SU-DHL-6 (cell line): ENCODE data around the gene DLG1.

Experiments
- H2AFZ ChIP-seq: fragments of 200-600 bp; sonication (generic); 2 replicates; pipeline ENCODE4 v1.6.1; 2014; ENCODE audit warnings: low read depth, mild to moderate bottlenecking, moderate library complexity, mixed read lengths, antibody characterized with exemption, low read length; ENCODE audit not compliant: severe bottlenecking
- H3F3A ChIP-seq: fragments of 200-600 bp; shearing (Covaris generic); 2 replicates; pipeline ENCODE4 v1.6.0; 2016; ENCODE audit warnings: antibody characterized with exemption, mild to moderate bottlenecking; ENCODE audit not compliant: insufficient read depth
- H3K27ac ChIP-seq: fragments of 200-600 bp; sonication (generic); 2 replicates; pipeline ENCODE4 v1.5.1; 2016; ENCODE audit warnings: low read depth, mild to moderate bottlenecking, low read length, moderate library complexity, mixed read lengths
- H3K27me3 ChIP-seq: fragments of 200-600 bp; sonication (generic), shearing (Covaris generic); 2 replicates; pipeline ENCODE4 v1.6.0; 2014; ENCODE audit warnings: mild to moderate bottlenecking, low read length
- H3K36me3 ChIP-seq: fragments of 200-600 bp; sonication (generic); 2 replicates; pipeline ENCODE4 v1.6.1; 2014; ENCODE audit warnings: mild to moderate bottlenecking, low read length, mixed read lengths
- H3K4me2 ChIP-seq: fragments of 300-600, 200-600 bp; shearing (Covaris generic), sonication (generic); 2 replicates; pipeline ENCODE4 v1.6.0; 2014; ENCODE audit warnings: low read length, low read depth, mild to moderate bottlenecking; ENCODE audit not compliant: poor library complexity, severe bottlenecking
- H3K4me3 ChIP-seq: fragments of 200-600 bp; sonication (generic); 2 replicates; pipeline ENCODE4 v1.5.1; 2014; ENCODE audit warnings: antibody characterized with exemption, low read length, mild to moderate bottlenecking, mixed read lengths; ENCODE audit not compliant: insufficient read depth, poor library complexity, severe bottlenecking
- H3K79me2 ChIP-seq: fragments of 200-600 bp; sonication (generic); 2 replicates; pipeline ENCODE4 v1.6.1; 2014; ENCODE audit warnings: mild to moderate bottlenecking, low read length, moderate library complexity; ENCODE audit not compliant: insufficient read depth
- H3K9ac ChIP-seq: fragments of 200-600 bp; sonication (generic); 2 replicates; pipeline ENCODE4 v1.7.0; 2014; ENCODE audit warnings: mild to moderate bottlenecking, low read length
- H3K9me2 ChIP-seq: fragments of 200-600 bp; sonication (generic); replicated peaks from 2 replicates; pipeline ENCODE4 v1.6.1; 2014; ENCODE audit warnings: low read length; ENCODE audit not compliant: insufficient read depth
- H3K9me3 ChIP-seq: fragments of 200-600 bp; sonication (generic); 2 replicates; pipeline ENCODE4 v1.6.1; 2014; ENCODE audit warnings: low read length, mixed read lengths; ENCODE audit not compliant: insufficient read depth
- H4K20me1 ChIP-seq: fragments of 200-600 bp; sonication (generic); 2 replicates; pipeline ENCODE4 v1.6.1; 2014; ENCODE audit warnings: low read depth, mild to moderate bottlenecking, antibody characterized with exemption, low read length, moderate library complexity, mixed read lengths
- CTCF ChIP-seq: fragments of 200-600 bp; sonication (generic); IDR thresholded peaks from one replicate; pipeline ENCODE4 v1.5.1; 2017; ENCODE audit warnings: antibody characterized with exemption, mild to moderate bottlenecking, low read length, moderate library complexity; ENCODE audit not compliant: insufficient read depth, poor library complexity, severe bottlenecking
- EZH2phosphoT487 ChIP-seq: fragments of 200-600 bp; sonication (generic), shearing (Covaris generic); conservative IDR thresholded peaks from 2 replicates; pipeline ENCODE4 v1.6.1; 2018; ENCODE audit warnings: mild to moderate bottlenecking, antibody characterized with exemption, low read length, moderate library complexity, mixed read lengths

The DLG1 gene

GRCh38 chr3:197244751-197245150, 53.7 kb downstream of the DLG1 start:
- H3K79me2 ChIP-seq = peaks cover 83% of the 10 kb centered on the region
- TF ChIP-seq EZH2phosphoT487 = no peak
- no peak for TF ChIP-seq CTCF
- H3K27me3 ChIP-seq = no peaks in the 10 kb centered on the region

GRCh38 chr3:197242784-197243432, 55.5 kb downstream of the DLG1 start:
- Histone ChIP-seq H3K79me2 (peaks cover 85% of the 10 kb centered on the region), H4K20me1 (no peaks in the 10 kb centered on the region), H2AFZ (no peak overlapping the region), H3K4me2 (no peak overlapping the region), H3F3A (no peaks in the 10 kb centered on the region), H3K27me3 (no peaks in the 10 kb centered on the region), H3K9me3 (peaks cover 23% of the 10 kb centered on the region; the same call in 1 of the 2 replicates), H3K4me3 (no peak overlapping the region), H3K36me3 (peaks cover 33% of the 10 kb centered on the region), H3K9me2 (no peaks in the 10 kb centered on the region), H3K9ac (no peak overlapping the region), H3K27ac (no peak overlapping the region)
- TF ChIP-seq CTCF (no peak), EZH2phosphoT487 (no peak)

More at GRCh38 chr3:197244751-197245150, 53.7 kb downstream of the DLG1 start:
- no peak overlapping the region for H3K4me2 ChIP-seq
- no peak overlapping the region for H3K4me3 ChIP-seq
- H3K27ac ChIP-seq = no peak overlapping the region
- no peaks in the 10 kb centered on the region for H4K20me1 ChIP-seq
- H3F3A ChIP-seq = no peaks in the 10 kb centered on the region
- H3K9me3 ChIP-seq = peaks cover 40% of the 10 kb centered on the region; the same call in 1 of the 2 replicates
- H3K36me3 ChIP-seq = peaks cover 50% of the 10 kb centered on the region
- H3K9me2 ChIP-seq = no peaks in the 10 kb centered on the region
- H3K9ac ChIP-seq = no peak overlapping the region
- H2AFZ ChIP-seq = no peak overlapping the region

GRCh38 chr3:197241173-197241572, 57.2 kb downstream of the DLG1 start:
- no peak overlapping the region for H3K27ac ChIP-seq
- H3K9ac ChIP-seq = no peak overlapping the region
- H3F3A ChIP-seq = no peaks in the 10 kb centered on the region
- no peaks in the 10 kb centered on the region for H3K27me3 ChIP-seq
- no peak overlapping the region for H3K4me3 ChIP-seq
- peaks cover 28% of the 10 kb centered on the region for H3K36me3 ChIP-seq
- H3K9me3 ChIP-seq = peaks cover 16% of the 10 kb centered on the region; the same call in 1 of the 2 replicates
- TF ChIP-seq EZH2phosphoT487 (no peak), CTCF (no peak)
- no peaks in the 10 kb centered on the region for H4K20me1 ChIP-seq
- no peaks in the 10 kb centered on the region for H3K9me2 ChIP-seq
- no peak overlapping the region for H2AFZ ChIP-seq
- peaks cover 85% of the 10 kb centered on the region for H3K79me2 ChIP-seq
- H3K4me2 ChIP-seq = no peak overlapping the region
